Fibroblast of skin of abdomen (primary cell): Measurements from ENCODE around the gene RPS26. TPM values are rescaled to one million over a fixed set of nuclear protein-coding genes. Genes with fewer than 3 reads are reported as not detected.
"Not testable (repeated sequence)": the region's sequence is repeated elsewhere in the genome, so short reads cannot be mapped to it uniquely, and the experiment has no call there.

Experiments used
- DNase-seq: peaks from one replicate; pipeline ENCODE4 v3.0.0-alpha.2; 2013
- polyA plus RNA-seq, 2 experiments: library from polyadenylated mRNA; unstranded; fragments of 120-200 nt; gene quantifications; one replicate each; pipeline ENCODE4 v1.2.1, GENCODE V29; 2013; ENCODE audit not compliant: insufficient read length in 2 of 2

RPS26 gene
- 301 TPM for polyA plus RNA-seq (2013, experiment 1 of 2; ENCODE audit: insufficient read length)
- 307 TPM for polyA plus RNA-seq (2013, experiment 2 of 2; ENCODE audit: insufficient read length)

GRCh38 chr12:56041552-56042429, at the start of gene RPS26:
TSS of gene RPS26 (plus strand) at chr12:56041918. CDS start at chr12:56042167, 249 bp downstream.
- peak; percentile 100 for DNase-seq

DNA sequence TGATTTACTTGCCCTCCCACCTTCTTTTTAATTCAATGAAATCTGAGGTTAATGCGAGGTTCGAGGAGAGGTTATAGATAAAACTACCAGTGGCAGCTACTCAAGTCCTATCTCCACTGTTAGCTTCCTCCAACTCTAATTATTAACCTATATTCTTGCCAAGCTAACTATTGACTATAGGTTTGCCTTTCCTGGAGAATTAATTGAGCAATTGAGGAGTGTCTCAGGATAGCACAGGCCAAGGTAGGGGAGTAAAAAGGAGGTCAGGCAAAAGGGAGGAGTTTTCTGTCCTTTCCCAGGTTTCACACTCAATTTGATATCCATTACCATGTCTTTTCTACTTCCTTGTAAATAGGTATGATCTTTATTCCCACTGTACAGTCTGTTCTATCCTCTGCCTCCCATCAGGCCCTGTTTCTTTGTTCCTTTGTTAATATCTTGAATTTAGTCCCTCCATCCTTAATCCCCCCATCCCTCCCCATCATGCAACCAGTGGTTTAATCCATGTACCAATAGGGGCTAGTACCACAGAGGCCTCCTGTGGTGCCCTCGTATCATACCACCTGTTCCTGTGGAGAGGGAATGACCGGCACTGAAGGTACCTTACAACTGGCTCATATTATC, 48.4 kb upstream of the RPS26 start:
- DNase-seq, result no peak

DNA sequence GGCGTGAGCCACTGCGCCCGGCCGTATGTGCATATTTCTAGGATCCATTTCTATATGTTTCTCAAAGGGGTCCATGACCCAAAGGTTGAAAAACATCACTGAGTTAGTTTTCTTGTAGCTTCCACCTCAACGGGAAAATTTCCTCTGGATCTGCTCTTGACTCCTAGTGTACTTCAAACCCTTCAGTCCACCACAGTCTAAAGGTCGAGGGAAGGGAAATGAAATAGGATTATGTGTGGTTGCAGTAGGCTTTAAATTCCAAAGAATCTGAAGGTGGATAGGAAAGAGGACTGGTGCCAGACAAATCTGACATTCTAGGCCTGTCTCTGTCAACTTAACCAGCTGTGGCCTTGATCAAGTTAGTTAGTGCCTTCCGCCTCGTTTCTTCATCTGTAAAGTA, 46.4 kb upstream of the RPS26 start:
- no peak for DNase-seq

GRCh38 chr12:55996201-55996714, 45.5 kb upstream of the RPS26 start:
- DNase-seq, result peak; percentile 53

- DNase-seq, result peak; percentile 94
These were observed 44.8 kb upstream of the RPS26 start, which contains the start of gene SUOX for GRCh38 chr12:55996715-55997534. TSS of gene SUOX (plus strand) at chr12:55997276. CDS start at chr12:56002222, 4,946 bp downstream.

GRCh38 chr12:55997535-55997859, 44.2 kb upstream of the RPS26 start:
- DNase-seq, result no peak

DNA sequence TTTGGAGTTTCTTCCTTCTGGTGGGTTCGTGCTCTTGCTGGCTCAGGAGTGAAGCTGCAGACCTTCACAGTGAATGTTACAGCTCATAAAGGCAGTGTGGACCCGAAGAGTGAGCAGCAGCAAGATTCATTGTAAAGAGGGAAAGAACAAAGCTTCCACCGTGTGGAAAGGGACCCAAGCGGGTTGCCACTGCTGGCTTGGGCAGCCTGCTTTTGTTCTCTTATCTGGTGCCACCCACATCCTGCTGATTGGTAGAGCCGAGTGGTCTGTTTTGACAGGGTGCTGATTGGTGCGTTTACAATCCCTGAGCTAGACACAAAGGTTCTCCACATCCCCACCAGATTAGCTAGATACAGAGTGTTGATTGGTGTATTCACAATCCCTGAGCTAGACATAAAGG, 42.2 kb upstream of the RPS26 start:
- DNase-seq, result not testable (repeated sequence)

DNA sequence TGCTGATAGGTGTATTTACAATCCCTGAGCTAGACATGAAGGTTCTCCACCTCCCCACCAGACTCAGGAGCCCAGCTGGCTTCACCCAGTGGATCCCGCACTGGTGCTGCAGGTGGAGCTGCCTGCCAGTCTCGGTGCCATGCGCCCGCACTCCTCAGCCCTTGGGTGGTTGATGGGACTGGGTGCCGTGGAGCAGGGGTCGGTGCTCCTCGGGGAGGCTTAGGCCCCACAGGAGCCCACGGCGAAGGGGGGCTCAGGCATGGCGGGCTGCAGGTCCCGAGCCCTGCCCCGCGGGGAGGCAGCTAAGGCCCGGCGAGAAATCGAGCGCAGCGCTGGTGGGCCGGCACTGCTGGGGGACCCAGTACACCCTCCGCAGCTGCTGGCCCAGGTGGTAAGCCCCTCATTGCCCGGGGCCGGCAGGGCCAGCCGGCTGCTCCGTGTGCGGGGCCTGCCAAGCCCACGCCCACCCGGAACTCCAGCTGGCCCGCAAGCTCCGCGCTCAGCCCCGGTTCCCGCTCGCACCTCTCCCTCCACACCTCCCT, 41.6 kb upstream of the RPS26 start:
- DNase-seq, result not testable (repeated sequence)

- no peak for DNase-seq
These were observed 40.1 kb upstream of the RPS26 start for GRCh38 chr12:56001487-56002100.

DNA sequence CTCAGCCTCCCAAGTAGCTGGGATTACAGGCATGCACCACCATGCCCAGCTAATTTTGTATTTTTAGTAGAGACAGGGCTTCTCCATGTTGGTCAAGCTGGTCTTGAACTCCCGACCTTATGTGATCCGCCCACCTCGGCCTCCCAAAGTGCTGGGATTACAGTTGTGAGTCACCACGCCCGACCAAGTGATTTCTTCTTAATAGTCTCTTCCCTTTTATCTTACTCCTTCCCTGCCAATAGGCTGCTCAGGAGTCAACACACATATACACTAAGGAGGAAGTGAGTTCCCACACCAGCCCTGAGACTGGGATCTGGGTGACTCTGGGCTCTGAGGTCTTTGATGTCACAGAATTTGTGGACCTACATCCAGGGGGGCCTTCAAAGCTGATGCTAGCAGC, 38.3 kb upstream of the RPS26 start:
- not testable (repeated sequence) for DNase-seq

DNA sequence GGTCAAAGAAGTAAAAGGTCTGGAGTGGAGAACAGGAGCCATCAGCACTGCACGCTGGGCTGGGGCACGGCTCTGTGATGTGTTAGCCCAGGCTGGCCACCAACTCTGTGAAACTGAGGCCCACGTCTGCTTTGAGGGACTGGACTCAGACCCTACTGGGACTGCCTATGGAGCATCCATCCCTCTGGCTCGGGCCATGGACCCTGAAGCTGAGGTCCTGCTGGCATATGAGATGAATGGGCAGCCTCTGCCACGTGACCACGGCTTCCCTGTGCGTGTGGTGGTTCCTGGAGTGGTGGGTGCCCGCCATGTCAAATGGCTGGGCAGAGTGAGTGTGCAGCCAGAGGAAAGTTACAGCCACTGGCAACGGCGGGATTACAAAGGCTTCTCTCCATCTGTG, 37.5 kb upstream of the RPS26 start:
- DNase-seq, result no peak

- peak; percentile 6 for DNase-seq
These were observed 33.9 kb upstream of the RPS26 start for GRCh38 chr12:56007564-56008559.

DNA sequence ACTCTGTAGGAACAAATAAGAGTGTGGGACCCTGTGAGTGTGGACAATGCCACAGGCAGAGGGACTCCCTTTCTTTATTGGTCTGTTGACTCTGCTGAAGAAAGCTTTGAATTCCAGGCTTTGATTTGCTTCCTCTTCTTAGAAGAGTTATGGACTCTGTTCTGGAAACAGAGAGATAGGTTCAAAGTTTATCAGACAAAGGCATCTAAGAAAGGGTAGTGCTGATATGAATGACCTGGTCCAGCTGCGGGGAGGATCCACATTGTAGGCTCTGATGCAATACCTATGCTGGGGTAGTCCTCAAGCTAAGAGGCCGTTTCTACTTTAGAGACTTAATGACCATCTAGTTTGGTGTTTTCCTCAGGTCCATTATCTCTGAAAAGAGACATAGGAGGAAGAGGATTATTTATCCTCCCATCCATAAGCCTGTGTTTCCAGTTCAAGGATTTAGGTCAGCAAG, 31.6 kb upstream of the RPS26 start:
- no peak for DNase-seq

GRCh38 chr12:56011509-56012090, 30.1 kb upstream of the RPS26 start:
- DNase-seq, result no peak

DNA sequence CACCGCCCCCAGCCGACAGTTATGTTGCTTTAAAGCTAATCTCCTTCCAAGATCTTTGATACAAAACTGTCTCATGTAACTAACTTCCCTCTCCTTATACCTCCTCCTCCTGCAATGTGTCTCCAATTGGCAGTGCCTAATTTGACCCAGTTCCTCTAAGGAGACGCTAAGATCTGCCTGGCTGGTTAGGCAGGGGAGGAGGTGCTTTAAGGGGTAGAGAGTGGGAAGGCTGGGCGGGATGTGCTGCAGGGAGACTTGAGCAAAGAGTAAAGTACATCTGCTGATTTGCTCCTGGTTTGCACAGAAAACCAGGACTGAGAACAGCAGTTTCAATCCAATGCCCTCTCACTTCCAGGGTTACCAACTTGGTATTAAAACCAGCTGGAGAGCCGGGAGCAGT, 28.2 kb upstream of the RPS26 start:
- no peak for DNase-seq

DNA sequence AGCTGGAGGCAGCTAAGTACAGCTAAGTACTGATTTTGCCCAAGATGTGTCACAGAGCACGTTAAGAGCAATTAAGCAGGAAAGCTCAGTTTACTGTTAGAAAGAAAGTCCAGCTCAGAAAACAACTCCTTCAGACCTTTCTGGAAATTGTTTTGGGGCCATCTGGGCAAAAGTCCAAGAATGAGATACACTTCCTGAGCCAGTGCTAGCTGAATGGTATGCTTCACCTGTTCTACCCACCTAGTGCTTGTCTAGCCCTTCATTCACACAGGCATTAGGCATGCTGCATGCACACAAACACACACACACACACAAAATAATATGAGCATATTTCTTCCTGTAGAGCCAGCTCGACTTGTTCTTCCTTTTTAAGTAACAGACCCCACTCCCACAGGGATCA, 27.5 kb upstream of the RPS26 start:
- no peak for DNase-seq

GRCh38 chr12:56017181-56017580, 24.5 kb upstream of the RPS26 start:
- DNase-seq, result no peak

DNA sequence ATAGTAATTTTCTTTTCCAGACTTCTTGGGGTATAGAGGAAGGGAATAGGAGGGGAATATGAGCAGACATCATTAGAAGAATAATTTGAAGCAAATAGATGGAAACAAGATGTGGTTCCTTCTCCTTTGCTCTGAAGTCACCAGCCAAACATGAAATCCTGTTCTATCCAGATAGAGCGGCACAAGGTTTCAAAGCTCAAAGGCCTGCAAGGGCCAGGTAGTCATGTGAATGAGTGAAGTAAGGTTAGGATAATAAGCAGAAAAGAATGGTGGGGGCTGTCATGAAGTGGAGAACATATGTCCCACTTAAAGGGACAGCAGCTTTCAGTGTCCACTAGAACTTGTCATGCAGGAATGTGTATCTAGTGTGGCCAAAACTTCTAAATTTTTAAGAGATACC, 23.4 kb upstream of the RPS26 start:
- DNase-seq, result no peak

GRCh38 chr12:56020423-56021184, 21.1 kb upstream of the RPS26 start, which contains the start of gene IKZF4:
TSS of gene IKZF4 (plus strand) at chr12:56021043. CDS start at chr12:56021494, 451 bp downstream.
- DNase-seq, result peak; percentile 38
